GM18511 (cell line): Measurements from ENCODE around the gene AARS2.

Experiments used
- ATAC-seq: cut with Tn5 transposase; IDR thresholded peaks from one replicate; pipeline ENCODE4 v1.9.1; 2021; ENCODE audit warnings: mild to moderate bottlenecking, moderate library complexity; ENCODE audit not compliant: unreplicated experiment

AARS2 gene

GRCh38 chr6:44263354-44264100 lies 49.6 kb downstream of the AARS2 start:
- no peak for ATAC-seq

- ATAC-seq: no peak
Measured at GRCh38 chr6:44262467-44263353, 50.4 kb downstream of the AARS2 start.

- no peak for ATAC-seq
Measured at GRCh38 chr6:44261581-44261980, 51.6 kb downstream of the AARS2 start.

- no peak for ATAC-seq
Measured at GRCh38 chr6:44260451-44261297, 52.5 kb downstream of the AARS2 start.

GRCh38 chr6:44260011-44260410 lies 53.1 kb downstream of the AARS2 start:
- ATAC-seq: no peak

GRCh38 chr6:44258921-44259320 lies 54.2 kb downstream of the AARS2 start:
- no peak for ATAC-seq

GRCh38 chr6:44258325-44258863 lies 54.8 kb downstream of the AARS2 start:
- no peak for ATAC-seq

- ATAC-seq: peak; percentile 31
Measured at GRCh38 chr6:44257753-44258324, 55.3 kb downstream of the AARS2 start.

- ATAC-seq: peak; percentile 56
Measured at GRCh38 chr6:44257025-44257752, 56.0 kb downstream of the AARS2 start, which contains the start of gene SLC35B2. TSS of gene SLC35B2 (minus strand) at chr6:44257528. CDS start at chr6:44257410, 118 bp downstream.

- ATAC-seq: no peak
Measured at GRCh38 chr6:44256775-44257024, 56.4 kb downstream of the AARS2 start.

- no peak for ATAC-seq
Measured at GRCh38 chr6:44255871-44256774, 57.0 kb downstream of the AARS2 start.

GRCh38 chr6:44255105-44255808 lies 57.9 kb downstream of the AARS2 start:
- ATAC-seq: no peak

- no peak for ATAC-seq
Measured at GRCh38 chr6:44254191-44255104, 58.7 kb downstream of the AARS2 start.

- ATAC-seq: no peak
Measured at GRCh38 chr6:44253307-44254101, 59.6 kb downstream of the AARS2 start.

- ATAC-seq: no peak
Measured at GRCh38 chr6:44251576-44252524, 61.3 kb downstream of the AARS2 start.
